Mesendoderm (in vitro differentiated cells): ENCODE measurements around the gene P2RX3.

Source experiments
- DNase-seq: peaks from one replicate; pipeline ENCODE4 v3.0.0; 2013
- H2AK5ac ChIP-seq: 2 replicates; pipeline ENCODE4 v1.6.1; 2013; ENCODE audit warnings: low read length, inconsistent platforms
- H2BK120ac ChIP-seq: 2 replicates; pipeline ENCODE4 v1.6.1; 2013; ENCODE audit warnings: low read depth, mild to moderate bottlenecking, low read length, moderate library complexity, mixed read lengths
- H2BK15ac ChIP-seq: replicated peaks from 2 replicates; pipeline ENCODE4 v1.6.1; 2013; ENCODE audit warnings: low read depth, mild to moderate bottlenecking, moderate library complexity
- H2BK5ac ChIP-seq: 2 replicates; pipeline ENCODE4 v1.6.1; 2013; ENCODE audit warnings: low read length, inconsistent platforms
- H3K18ac ChIP-seq: 2 replicates; pipeline ENCODE4 v1.6.1; 2013; ENCODE audit warnings: mild to moderate bottlenecking, low read length, mixed read lengths
- H3K23ac ChIP-seq: one replicate; pipeline ENCODE4 v1.6.1; 2013; ENCODE audit warnings: low read length
- H3K27ac ChIP-seq: 2 replicates; pipeline ENCODE4 v1.5.1; 2013; ENCODE audit warnings: low read depth, mild to moderate bottlenecking, inconsistent platforms, low read length, moderate library complexity
- H3K27me3 ChIP-seq: 2 replicates; pipeline ENCODE4 v1.6.1; 2013; ENCODE audit warnings: low read length, control low read depth, mild to moderate bottlenecking, inconsistent platforms; ENCODE audit not compliant: insufficient read depth, poor library complexity
- H3K36me3 ChIP-seq: 2 replicates; pipeline ENCODE4 v1.6.1; 2013; ENCODE audit warnings: low read length, inconsistent platforms; ENCODE audit not compliant: control insufficient read depth, insufficient read depth
- H3K4ac ChIP-seq: one replicate; pipeline ENCODE4 v1.6.1; 2013; ENCODE audit warnings: low read depth, mild to moderate bottlenecking, low read length, moderate library complexity
- H3K4me1 ChIP-seq: 2 replicates; pipeline ENCODE4 v1.6.1; 2013; ENCODE audit warnings: low read depth, low read length, inconsistent platforms; ENCODE audit not compliant: control insufficient read depth
- H3K4me2 ChIP-seq: 2 replicates; pipeline ENCODE4 v1.6.1; 2013; ENCODE audit warnings: low read length
- H3K4me3 ChIP-seq: 2 replicates; pipeline ENCODE4 v1.5.1; 2013; ENCODE audit warnings: mild to moderate bottlenecking, low read length
- H3K56ac ChIP-seq: one replicate; pipeline ENCODE4 v1.6.1; 2013; ENCODE audit warnings: low read length
- H3K79me1 ChIP-seq: 2 replicates; pipeline ENCODE4 v1.6.1; 2013; ENCODE audit warnings: low read length, inconsistent platforms
- H3K79me2 ChIP-seq: 2 replicates; pipeline ENCODE4 v1.6.1; 2013; ENCODE audit warnings: mild to moderate bottlenecking, low read length; ENCODE audit not compliant: control insufficient read depth, insufficient read depth
- H3K9ac ChIP-seq: 2 replicates; pipeline ENCODE4 v1.6.1; 2013; ENCODE audit warnings: low read length, inconsistent platforms
- H4K5ac ChIP-seq: one replicate; pipeline ENCODE4 v1.6.1; 2013; ENCODE audit warnings: low read length
- H4K8ac ChIP-seq: one replicate; pipeline ENCODE4 v1.6.1; 2013; ENCODE audit warnings: low read depth, mild to moderate bottlenecking, control low read depth, low read length, moderate library complexity
- WGBS: extraction: QIAGEN DNeasy Blood & Tissue Kit; methylation state at CpG from one replicate; pipeline ENCODE4 v1.1.7; 2013; ENCODE audit warnings: low lambda C conversion rate, missing lambda C conversion rate; ENCODE audit not compliant: insufficient coverage; ENCODE audit errors: extremely low coverage; 5-methylcytosine and 5-hydroxymethylcytosine counted together

The P2RX3 gene

GRCh38 chr11:57315491-57315890, 22.7 kb upstream of the P2RX3 start:
- peaks cover 31% of the 10 kb centered on the region for H3K36me3 ChIP-seq
- peak; percentile 82 for DNase-seq
- H3K4me3 ChIP-seq, result no peak overlapping the region
- peak overlapping the region; percentile 15 for H3K56ac ChIP-seq
- H2AK5ac ChIP-seq, result no peak overlapping the region
- H3K27me3 ChIP-seq, result no peaks in the 10 kb centered on the region
- peaks cover 33% of the 10 kb centered on the region for H3K79me1 ChIP-seq
- WGBS, result no CpG with 5 or more reads among the region's 8 CpGs
- H3K4me2 ChIP-seq, result no peak overlapping the region
- no peak overlapping the region for H2BK120ac ChIP-seq
- H3K79me2 ChIP-seq, result peaks cover 11% of the 10 kb centered on the region
- no peak overlapping the region for H4K8ac ChIP-seq
- no peak overlapping the region for H4K5ac ChIP-seq
- H3K27ac ChIP-seq, result no peak overlapping the region
- no peak overlapping the region for H2BK15ac ChIP-seq
- H3K4ac ChIP-seq, result no peak overlapping the region
- no peak overlapping the region for H3K9ac ChIP-seq
- H3K4me1 ChIP-seq, result peaks cover 13% of the 10 kb centered on the region
- no peak overlapping the region for H2BK5ac ChIP-seq
- H3K23ac ChIP-seq, result no peak overlapping the region
- H3K18ac ChIP-seq, result no peak overlapping the region

GRCh38 chr11:57316017-57316416, 22.1 kb upstream of the P2RX3 start:
- no peak overlapping the region for H3K23ac ChIP-seq

GRCh38 chr11:57318178-57318577, 20.0 kb upstream of the P2RX3 start:
- Histone ChIP-seq H3K79me2 (peaks cover 31% of the 10 kb centered on the region), H3K9ac (no peak overlapping the region), H3K79me1 (peaks cover 40% of the 10 kb centered on the region), H2BK120ac (no peak overlapping the region), H4K5ac (no peak overlapping the region), H3K36me3 (peaks cover 27% of the 10 kb centered on the region), H2BK15ac (no peak overlapping the region), H3K18ac (no peak overlapping the region), H3K4ac (no peak overlapping the region), H3K4me2 (no peak overlapping the region), H2BK5ac (no peak overlapping the region), H2AK5ac (no peak overlapping the region), H3K56ac (peak overlapping the region; percentile 3), H3K27me3 (no peaks in the 10 kb centered on the region), H3K27ac (no peak overlapping the region), H3K23ac (no peak overlapping the region), H3K4me1 (peaks cover 13% of the 10 kb centered on the region), H4K8ac (no peak overlapping the region), H3K4me3 (no peak overlapping the region)
- DNase-seq, result peak; percentile 21
- no CpG with 5 or more reads among the region's 2 CpGs for WGBS

More at GRCh38 chr11:57316017-57316416, 22.1 kb upstream of the P2RX3 start:
- H2AK5ac ChIP-seq, result no peak overlapping the region
- no peak overlapping the region for H2BK5ac ChIP-seq
- no peak overlapping the region for H3K9ac ChIP-seq
- H3K79me2 ChIP-seq, result peaks cover 12% of the 10 kb centered on the region
- no CpG with 5 or more reads among the region's 3 CpGs for WGBS
- H2BK15ac ChIP-seq, result no peak overlapping the region
- H3K18ac ChIP-seq, result no peak overlapping the region
- no peak overlapping the region for H4K5ac ChIP-seq
- H3K4me3 ChIP-seq, result no peak overlapping the region
- H3K4me2 ChIP-seq, result no peak overlapping the region
- H3K27me3 ChIP-seq, result no peaks in the 10 kb centered on the region
- H3K36me3 ChIP-seq, result peaks cover 31% of the 10 kb centered on the region
- H4K8ac ChIP-seq, result no peak overlapping the region
- H3K4me1 ChIP-seq, result peaks cover 9% of the 10 kb centered on the region
- no peak overlapping the region for H3K4ac ChIP-seq
- H3K27ac ChIP-seq, result peak overlapping the region; percentile 38
- peak; percentile 62 for DNase-seq
- H3K79me1 ChIP-seq, result peaks cover 31% of the 10 kb centered on the region
- H2BK120ac ChIP-seq, result no peak overlapping the region
- H3K56ac ChIP-seq, result no peak overlapping the region

- no peak overlapping the region for H4K8ac ChIP-seq
- no peak overlapping the region for H3K9ac ChIP-seq
- no peak overlapping the region for H3K27ac ChIP-seq
- H3K4ac ChIP-seq, result no peak overlapping the region
- no peaks in the 10 kb centered on the region for H3K27me3 ChIP-seq
- peaks cover 39% of the 10 kb centered on the region for H3K79me1 ChIP-seq
- H4K5ac ChIP-seq, result no peak overlapping the region
- H2BK120ac ChIP-seq, result no peak overlapping the region
- no peak overlapping the region for H2AK5ac ChIP-seq
- no peak overlapping the region for H3K18ac ChIP-seq
- DNase-seq, result no peak
- H3K4me1 ChIP-seq, result peaks cover 18% of the 10 kb centered on the region
- H2BK15ac ChIP-seq, result no peak overlapping the region
- no CpG with 5 or more reads among the region's 22 CpGs for WGBS
- H2BK5ac ChIP-seq, result no peak overlapping the region
- H3K4me3 ChIP-seq, result no peak overlapping the region
- peaks cover 41% of the 10 kb centered on the region for H3K79me2 ChIP-seq
- H3K4me2 ChIP-seq, result no peak overlapping the region
- H3K56ac ChIP-seq, result no peak overlapping the region
- H3K36me3 ChIP-seq, result peaks cover 15% of the 10 kb centered on the region
- no peak overlapping the region for H3K23ac ChIP-seq
Observed at GRCh38 chr11:57320067-57320718, 18.0 kb upstream of the P2RX3 start.

- Histone ChIP-seq H2BK5ac (no peak overlapping the region), H3K79me1 (peaks cover 39% of the 10 kb centered on the region), H3K4me3 (no peak overlapping the region), H3K36me3 (peaks cover 15% of the 10 kb centered on the region), H4K5ac (no peak overlapping the region), H2BK15ac (no peak overlapping the region), H2BK120ac (no peak overlapping the region), H3K79me2 (peaks cover 41% of the 10 kb centered on the region), H3K4me1 (peaks cover 17% of the 10 kb centered on the region), H3K56ac (no peak overlapping the region), H2AK5ac (no peak overlapping the region), H4K8ac (no peak overlapping the region), H3K27ac (no peak overlapping the region), H3K4me2 (no peak overlapping the region), H3K4ac (no peak overlapping the region), H3K23ac (no peak overlapping the region), H3K27me3 (no peaks in the 10 kb centered on the region), H3K18ac (no peak overlapping the region), H3K9ac (no peak overlapping the region)
- no CpG with 5 or more reads among the region's 2 CpGs for WGBS
- no peak for DNase-seq
Observed at GRCh38 chr11:57320719-57321387, 17.3 kb upstream of the P2RX3 start.
